SK-N-SH (cell line): ENCODE results near the gene FNDC3B. TPM values are rescaled to one million over a fixed set of nuclear protein-coding genes. Genes with fewer than 3 reads are reported as not detected.

Experiments
- CTCF ChIA-PET: fragments of 300-600, 350-600 bp; formaldehyde crosslinking; extraction: SDS; loops from one replicate; lab custom pipeline; 2021; lab: Yijun Ruan, JAX
- POLR2A ChIA-PET: fragments of 350-600 bp; sonication (Branson Sonifier 250); formaldehyde crosslinking; extraction: SDS; loops from one replicate; lab custom pipeline; 2020; ENCODE audit warnings: antibody characterized with exemption, inconsistent platforms; lab: Yijun Ruan, JAX
- DNase-seq: peaks from one replicate; pipeline ENCODE4 v3.0.0; 2012
- H2AFZ ChIP-seq: fragments of 200-600 bp; sonication (generic); 2 replicates; pipeline ENCODE4 v1.8.1; 2016; ENCODE audit warnings: antibody characterized with exemption, mild to moderate bottlenecking, low read depth
- H3F3A ChIP-seq: fragments of 200-600 bp; sonication (generic); replicated peaks from 2 replicates; pipeline ENCODE3; 2016; ENCODE audit warnings: antibody characterized with exemption, mild to moderate bottlenecking; ENCODE audit not compliant: insufficient read depth
- H3K27ac ChIP-seq, 2 experiments: fragments of 200-500 bp in 1 of 2; fragments of 200-600 bp in 1 of 2; sonication (Bioruptor generic) in 1 of 2; sonication (generic), shearing (Covaris generic) in 1 of 2; 2 replicates each; pipeline versions ENCODE4 v1.5.1 to v1.6.1; 2014 to 2016; ENCODE audit warnings: low read depth in 2 of 2, inconsistent platforms in 1 of 2, low read length in 1 of 2, mild to moderate bottlenecking in 1 of 2, mixed read lengths in 1 of 2
- H3K27me3 ChIP-seq: fragments of 200-600 bp; sonication (generic), shearing (Covaris generic); 2 replicates; pipeline ENCODE4 v1.6.1; 2016; ENCODE audit warnings: mixed run types; ENCODE audit not compliant: insufficient read depth
- H3K36me3 ChIP-seq, 2 experiments: fragments of 200-500 bp in 1 of 2; fragments of 200-600 bp in 1 of 2; sonication (Bioruptor generic) in 1 of 2; sonication (generic) in 1 of 2; replicated peaks in 1 of 2; 2 replicates each; pipeline versions ENCODE3 to v1.5.1; 2014 to 2016; ENCODE audit warnings: low read length in 1 of 2, mild to moderate bottlenecking in 1 of 2; ENCODE audit not compliant: insufficient read depth in 2 of 2, control insufficient read depth in 1 of 2
- H3K4me1 ChIP-seq, 2 experiments: fragments of 200-500 bp in 1 of 2; fragments of 200-600 bp in 1 of 2; sonication (Bioruptor generic) in 1 of 2; sonication (generic), shearing (Covaris generic) in 1 of 2; 2 replicates each; pipeline versions ENCODE4 v1.5.1 to v1.6.1; 2014 to 2016; ENCODE audit warnings: low read depth in 1 of 2, low read length in 1 of 2, mixed run types in 1 of 2; ENCODE audit not compliant: insufficient read depth in 2 of 2, control insufficient read depth in 1 of 2
- H3K4me2 ChIP-seq: fragments of 200-600 bp; sonication (generic), shearing (Covaris generic); 2 replicates; pipeline ENCODE4 v1.6.1; 2017; ENCODE audit warnings: mixed run types
- H3K4me3 ChIP-seq, 2 experiments: fragments of 200-500 bp in 1 of 2; fragments of 200-600 bp in 1 of 2; sonication (Bioruptor generic) in 1 of 2; sonication (generic), shearing (Covaris generic) in 1 of 2; 2 replicates each; pipeline versions ENCODE4 v1.5.1 to v1.8.1; 2014 to 2016; ENCODE audit warnings: low read depth in 2 of 2, inconsistent platforms in 1 of 2, low read length in 1 of 2, mild to moderate bottlenecking in 1 of 2, mixed read lengths in 1 of 2, moderate library complexity in 1 of 2
- H3K79me2 ChIP-seq: fragments of 200-600 bp; sonication (generic); 2 replicates; pipeline ENCODE4 v1.8.1; 2017; ENCODE audit warnings: mild to moderate bottlenecking; ENCODE audit not compliant: insufficient read depth
- H3K9ac ChIP-seq: fragments of 200-600 bp; sonication (generic); 2 replicates; pipeline ENCODE4 v1.6.1; 2017; ENCODE audit warnings: mixed run types
- H3K9me2 ChIP-seq: fragments of 200-600 bp; sonication (generic); 2 replicates; pipeline ENCODE4 v1.6.1; 2017; ENCODE audit warnings: mixed run types
- H3K9me3 ChIP-seq: fragments of 200-600 bp; sonication (generic); 2 replicates; pipeline ENCODE4 v1.6.1; 2017; ENCODE audit warnings: mixed run types, mild to moderate bottlenecking, moderate library complexity
- H4K20me1 ChIP-seq: fragments of 200-600 bp; sonication (generic); 2 replicates; pipeline ENCODE4 v1.6.1; 2017; ENCODE audit warnings: mild to moderate bottlenecking, mixed run types; ENCODE audit not compliant: insufficient read depth
- CHD2 ChIP-seq: fragments of 150-350 bp; IDR thresholded peaks from 2 replicates; pipeline ENCODE4 v1.6.1; 2018; ENCODE audit warnings: low read length; ENCODE audit not compliant: partially characterized antibody
- ELF1 ChIP-seq: IDR thresholded peaks from 2 replicates; pipeline ENCODE4 v1.4.0; 2012
- FOSL2 ChIP-seq: IDR thresholded peaks from 2 replicates; pipeline ENCODE4 v1.4.0; 2012; ENCODE audit warnings: low read depth, mild to moderate bottlenecking, moderate library complexity, borderline replicate concordance
- FOXJ3 ChIP-seq: sonication (generic); formaldehyde crosslinking; IDR thresholded peaks from 2 replicates; pipeline ENCODE4 v1.5.1; 2020; ENCODE audit warnings: mild to moderate bottlenecking, missing genetic modification reagents
- GABPA ChIP-seq: IDR thresholded peaks from 2 replicates; pipeline ENCODE4 v1.4.0; 2012; ENCODE audit warnings: low read depth, mild to moderate bottlenecking
- JUND ChIP-seq: IDR thresholded peaks from 2 replicates; pipeline ENCODE4 v1.4.0; 2012
- MEF2A ChIP-seq: IDR thresholded peaks from 2 replicates; pipeline ENCODE4 v1.4.0; 2012; ENCODE audit warnings: low read depth, borderline replicate concordance
- RCOR1 ChIP-seq: fragments of 150-350 bp; IDR thresholded peaks from 2 replicates; pipeline ENCODE4 v1.6.1; 2017; ENCODE audit warnings: antibody characterized with exemption, low read length
- RFX5 ChIP-seq: IDR thresholded peaks from 2 replicates; pipeline ENCODE4 v1.6.1; 2012; ENCODE audit warnings: mild to moderate bottlenecking, improper control_type of control experiment, low read length
- RXRA ChIP-seq: IDR thresholded peaks from 2 replicates; pipeline ENCODE4 v1.4.0; 2012; ENCODE audit warnings: low read depth, mild to moderate bottlenecking, borderline replicate concordance
- SMC3 ChIP-seq: IDR thresholded peaks from 2 replicates; pipeline ENCODE4 v1.6.1; 2012; ENCODE audit warnings: low read depth, low read length, improper control_type of control experiment
- TCF12 ChIP-seq: IDR thresholded peaks from 2 replicates; pipeline ENCODE4 v1.4.0; 2012
- WGBS: methylation state at CpG from one replicate; pipeline ENCODE4 v1.1.6; 2017; ENCODE audit warnings: low lambda C conversion rate; 5-methylcytosine and 5-hydroxymethylcytosine counted together
- polyA plus RNA-seq, 3 experiments: library from polyadenylated mRNA; depleted of rRNA; stranded (reverse); fragments of >200 nt; gene quantifications; 2 replicates each; pipeline ENCODE4 v1.2.3, GENCODE V29; 2012
- TF ChIP-seq, protein P1 (sequence below): IDR thresholded peaks from 2 replicates; pipeline ENCODE4; 2012
- TF ChIP-seq, protein P2 (sequence below): fragments of 150-350 bp; IDR thresholded peaks from 2 replicates; pipeline ENCODE4 v1.6.1; 2017; ENCODE audit warnings: antibody characterized with exemption, low read length, low read depth, borderline replicate concordance
- TF ChIP-seq, protein P3 (sequence below): fragments of 200-600 bp; sonication (generic); IDR thresholded peaks from 2 replicates; pipeline ENCODE4 v1.6.1; 2017; ENCODE audit warnings: antibody characterized with exemption, mild to moderate bottlenecking, moderate library complexity

Gene FNDC3B
- polyA plus RNA-seq, 1 of the 3 experiments (the other 2 are of a cell fraction), result 10.4 TPM

DNA sequence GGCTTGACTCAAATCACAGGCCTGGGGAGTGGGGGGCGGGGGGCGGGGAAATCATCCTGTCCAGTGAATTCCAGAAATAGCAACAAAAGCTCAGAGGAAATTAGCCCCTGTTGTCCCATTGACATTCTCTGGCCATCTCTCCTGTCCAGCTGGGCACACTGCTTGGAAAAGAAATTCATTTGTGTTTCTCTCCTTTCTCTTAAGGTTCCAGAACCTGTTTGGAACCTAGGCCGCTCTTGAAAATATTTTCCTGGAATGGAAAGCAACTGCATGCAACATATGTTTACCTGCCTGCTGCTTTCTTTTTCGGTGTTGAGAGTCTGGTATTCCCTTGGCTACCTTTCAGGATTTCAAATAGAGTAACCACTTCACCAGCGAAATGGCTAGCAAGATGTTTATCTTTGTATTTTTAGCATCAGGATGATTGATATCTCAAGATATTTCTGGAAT is 239.8 kb downstream of the FNDC3B start:
- Histone ChIP-seq H3K36me3 (peaks cover 6 to 29% of the 10 kb centered on the region in 2 experiments), H3K27me3 (no peaks in the 10 kb centered on the region), H2AFZ (no peak overlapping the region), H3F3A (peaks cover 28% of the 10 kb centered on the region), H3K79me2 (peaks cover 74% of the 10 kb centered on the region; the same call in 1 of the 2 replicates), H3K4me3 (no peak overlapping the region), H3K9me2 (no peaks in the 10 kb centered on the region), H3K9ac (no peak overlapping the region), H3K9me3 (no peaks in the 10 kb centered on the region), H3K4me2 (peak overlapping the region; percentile 46; the same call in 1 of the 2 replicates), H3K27ac (peak overlapping the region; percentile 39 to 75; a peak in 3 of 4 replicates), H4K20me1 (peaks cover 22% of the 10 kb centered on the region), H3K4me1 (peaks cover 4 to 12% of the 10 kb centered on the region in 2 experiments)
- WGBS, result 44% methylated on average over 4 of the region's 5 CpGs
- no peak for DNase-seq
- CTCF ChIA-PET, result interaction anchor here (1.0 kb wide), 1 partner anchor 288 kb away, joined by 3 read pairs; no protein-coding TSS in a partner anchor
- TF ChIP-seq, protein P1, sequence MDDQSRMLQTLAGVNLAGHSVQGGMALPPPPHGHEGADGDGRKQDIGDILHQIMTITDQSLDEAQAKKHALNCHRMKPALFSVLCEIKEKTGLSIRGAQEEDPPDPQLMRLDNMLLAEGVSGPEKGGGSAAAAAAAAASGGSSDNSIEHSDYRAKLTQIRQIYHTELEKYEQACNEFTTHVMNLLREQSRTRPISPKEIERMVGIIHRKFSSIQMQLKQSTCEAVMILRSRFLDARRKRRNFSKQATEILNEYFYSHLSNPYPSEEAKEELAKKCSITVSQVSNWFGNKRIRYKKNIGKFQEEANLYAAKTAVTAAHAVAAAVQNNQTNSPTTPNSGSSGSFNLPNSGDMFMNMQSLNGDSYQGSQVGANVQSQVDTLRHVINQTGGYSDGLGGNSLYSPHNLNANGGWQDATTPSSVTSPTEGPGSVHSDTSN, result peak; percentile 39; the same call in 1 of the 2 replicates
- TF ChIP-seq CHD2, result no peak
- TF ChIP-seq SMC3, result no peak
- no peak for TF ChIP-seq ELF1
- no peak for TF ChIP-seq RXRA
- TF ChIP-seq MEF2A, result peak; percentile 73; the same call in 1 of the 2 replicates
- TF ChIP-seq GABPA, result no peak
- TF ChIP-seq, protein P2, sequence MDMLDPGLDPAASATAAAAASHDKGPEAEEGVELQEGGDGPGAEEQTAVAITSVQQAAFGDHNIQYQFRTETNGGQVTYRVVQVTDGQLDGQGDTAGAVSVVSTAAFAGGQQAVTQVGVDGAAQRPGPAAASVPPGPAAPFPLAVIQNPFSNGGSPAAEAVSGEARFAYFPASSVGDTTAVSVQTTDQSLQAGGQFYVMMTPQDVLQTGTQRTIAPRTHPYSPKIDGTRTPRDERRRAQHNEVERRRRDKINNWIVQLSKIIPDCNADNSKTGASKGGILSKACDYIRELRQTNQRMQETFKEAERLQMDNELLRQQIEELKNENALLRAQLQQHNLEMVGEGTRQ, result no peak
- TF ChIP-seq, protein P3, sequence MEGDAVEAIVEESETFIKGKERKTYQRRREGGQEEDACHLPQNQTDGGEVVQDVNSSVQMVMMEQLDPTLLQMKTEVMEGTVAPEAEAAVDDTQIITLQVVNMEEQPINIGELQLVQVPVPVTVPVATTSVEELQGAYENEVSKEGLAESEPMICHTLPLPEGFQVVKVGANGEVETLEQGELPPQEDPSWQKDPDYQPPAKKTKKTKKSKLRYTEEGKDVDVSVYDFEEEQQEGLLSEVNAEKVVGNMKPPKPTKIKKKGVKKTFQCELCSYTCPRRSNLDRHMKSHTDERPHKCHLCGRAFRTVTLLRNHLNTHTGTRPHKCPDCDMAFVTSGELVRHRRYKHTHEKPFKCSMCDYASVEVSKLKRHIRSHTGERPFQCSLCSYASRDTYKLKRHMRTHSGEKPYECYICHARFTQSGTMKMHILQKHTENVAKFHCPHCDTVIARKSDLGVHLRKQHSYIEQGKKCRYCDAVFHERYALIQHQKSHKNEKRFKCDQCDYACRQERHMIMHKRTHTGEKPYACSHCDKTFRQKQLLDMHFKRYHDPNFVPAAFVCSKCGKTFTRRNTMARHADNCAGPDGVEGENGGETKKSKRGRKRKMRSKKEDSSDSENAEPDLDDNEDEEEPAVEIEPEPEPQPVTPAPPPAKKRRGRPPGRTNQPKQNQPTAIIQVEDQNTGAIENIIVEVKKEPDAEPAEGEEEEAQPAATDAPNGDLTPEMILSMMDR, result no peak
- no peak for TF ChIP-seq FOXJ3 (CRISPR knock-in tag)
- 0 out of 2 replicates have a peak, but pooled peaks have one; percentile 3 for TF ChIP-seq TCF12
- no peak for TF ChIP-seq RCOR1
- no peak for TF ChIP-seq JUND
- POLR2A ChIA-PET, result no interaction called here

DNA sequence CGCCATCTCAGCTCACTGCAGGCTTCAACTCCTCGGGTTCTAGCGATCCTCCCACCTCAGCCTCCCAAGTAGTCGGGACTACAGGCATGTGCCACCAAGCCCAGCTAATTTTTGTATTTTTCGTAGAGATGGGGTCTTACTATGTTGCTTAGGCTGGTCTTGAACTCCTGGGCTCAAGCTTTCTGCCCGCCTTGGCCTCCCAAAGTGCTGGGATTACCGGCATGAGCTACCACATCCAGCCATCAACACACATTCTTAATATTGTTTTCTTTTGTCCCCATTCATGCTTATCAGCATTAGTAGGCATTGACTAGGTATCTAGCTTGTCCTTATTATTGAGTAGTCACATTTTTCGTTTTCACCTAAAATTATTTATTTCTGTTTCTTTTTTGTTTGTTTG is 240.6 kb downstream of the FNDC3B start:
- H3K79me2 ChIP-seq, result peaks cover 74% of the 10 kb centered on the region; the same call in 1 of the 2 replicates
- ChIA-PET POLR2A (no interaction called here), CTCF (no interaction called here)
- H3K9me2 ChIP-seq, result no peaks in the 10 kb centered on the region
- DNase-seq, result no peak
- H3K9ac ChIP-seq, result no peak overlapping the region
- 96% methylated on average over 8 of the region's 8 CpGs for WGBS
- no peaks in the 10 kb centered on the region for H3K9me3 ChIP-seq
- no peak overlapping the region for H3K4me3 ChIP-seq
- peaks cover 28% of the 10 kb centered on the region for H3F3A ChIP-seq
- peak overlapping the region; percentile 46; the same call in 1 of the 2 replicates for H3K4me2 ChIP-seq
- no peaks in the 10 kb centered on the region for H3K27me3 ChIP-seq
- peaks cover 6 to 25% of the 10 kb centered on the region in 2 experiments for H3K36me3 ChIP-seq
- TF ChIP-seq, protein P3, result no peak
- TF ChIP-seq RXRA (no peak), ELF1 (no peak), FOSL2 (no peak), RFX5 (no peak), JUND (no peak)
- H3K27ac ChIP-seq, result peak overlapping the region in 1 of 2 experiments; percentile 75; a peak in 3 of 4 replicates
- no peak overlapping the region for H2AFZ ChIP-seq
- peaks cover 22% of the 10 kb centered on the region for H4K20me1 ChIP-seq
- peaks cover 7 to 13% of the 10 kb centered on the region in 2 experiments for H3K4me1 ChIP-seq
